Panc1 (cell line): ENCODE data around the gene CYP2C19.

Experiments
- POLR2AphosphoS5 ChIP-seq: IDR thresholded peaks from 2 replicates; pipeline ENCODE4 v1.6.1; 2012; ENCODE audit warnings: mild to moderate bottlenecking, low read depth, low read length, moderate library complexity
- SIN3A ChIP-seq: IDR thresholded peaks from 2 replicates; pipeline ENCODE4 v1.6.1; 2012; ENCODE audit warnings: low read depth, mild to moderate bottlenecking, low read length, moderate library complexity, borderline replicate concordance; ENCODE audit not compliant: insufficient read depth
- TCF7L2 ChIP-seq: IDR thresholded peaks from 2 replicates; pipeline ENCODE4 v1.6.1; 2011; ENCODE audit warnings: mild to moderate bottlenecking, low read depth, low read length, inconsistent platforms
- TF ChIP-seq, protein P1 (sequence below): fragments of 450-650 bp; IDR thresholded peaks from 2 replicates; pipeline ENCODE4 v1.5.1; 2017; ENCODE audit warnings: mild to moderate bottlenecking
- TF ChIP-seq, protein P2 (sequence below), 2 experiments: IDR thresholded peaks; 2 replicates each; pipeline ENCODE4 v1.6.1; 2011 to 2012; ENCODE audit warnings: low read depth in 2 of 2, control low read depth in 1 of 2, low read length in 1 of 2, mild to moderate bottlenecking in 1 of 2, moderate library complexity in 1 of 2; ENCODE audit not compliant: insufficient read depth in 1 of 2

DNA sequence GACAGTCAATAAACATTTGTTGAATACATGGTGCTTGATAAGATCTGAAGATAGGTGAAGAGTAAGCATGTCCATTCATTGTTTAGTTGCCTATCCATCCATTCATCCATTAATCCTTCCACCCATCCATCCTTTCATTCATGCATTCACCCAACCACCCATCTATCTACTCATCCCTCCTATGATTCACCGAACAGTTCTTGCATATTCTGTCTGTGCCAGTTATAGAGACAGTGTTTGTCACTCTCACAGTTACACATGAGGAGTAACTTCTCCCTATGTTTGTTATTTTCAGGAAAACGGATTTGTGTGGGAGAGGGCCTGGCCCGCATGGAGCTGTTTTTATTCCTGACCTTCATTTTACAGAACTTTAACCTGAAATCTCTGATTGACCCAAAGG, 90.0 kb downstream of the CYP2C19 start:
- TF ChIP-seq, protein P1, sequence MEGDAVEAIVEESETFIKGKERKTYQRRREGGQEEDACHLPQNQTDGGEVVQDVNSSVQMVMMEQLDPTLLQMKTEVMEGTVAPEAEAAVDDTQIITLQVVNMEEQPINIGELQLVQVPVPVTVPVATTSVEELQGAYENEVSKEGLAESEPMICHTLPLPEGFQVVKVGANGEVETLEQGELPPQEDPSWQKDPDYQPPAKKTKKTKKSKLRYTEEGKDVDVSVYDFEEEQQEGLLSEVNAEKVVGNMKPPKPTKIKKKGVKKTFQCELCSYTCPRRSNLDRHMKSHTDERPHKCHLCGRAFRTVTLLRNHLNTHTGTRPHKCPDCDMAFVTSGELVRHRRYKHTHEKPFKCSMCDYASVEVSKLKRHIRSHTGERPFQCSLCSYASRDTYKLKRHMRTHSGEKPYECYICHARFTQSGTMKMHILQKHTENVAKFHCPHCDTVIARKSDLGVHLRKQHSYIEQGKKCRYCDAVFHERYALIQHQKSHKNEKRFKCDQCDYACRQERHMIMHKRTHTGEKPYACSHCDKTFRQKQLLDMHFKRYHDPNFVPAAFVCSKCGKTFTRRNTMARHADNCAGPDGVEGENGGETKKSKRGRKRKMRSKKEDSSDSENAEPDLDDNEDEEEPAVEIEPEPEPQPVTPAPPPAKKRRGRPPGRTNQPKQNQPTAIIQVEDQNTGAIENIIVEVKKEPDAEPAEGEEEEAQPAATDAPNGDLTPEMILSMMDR, result no peak
- TF ChIP-seq, protein P2, sequence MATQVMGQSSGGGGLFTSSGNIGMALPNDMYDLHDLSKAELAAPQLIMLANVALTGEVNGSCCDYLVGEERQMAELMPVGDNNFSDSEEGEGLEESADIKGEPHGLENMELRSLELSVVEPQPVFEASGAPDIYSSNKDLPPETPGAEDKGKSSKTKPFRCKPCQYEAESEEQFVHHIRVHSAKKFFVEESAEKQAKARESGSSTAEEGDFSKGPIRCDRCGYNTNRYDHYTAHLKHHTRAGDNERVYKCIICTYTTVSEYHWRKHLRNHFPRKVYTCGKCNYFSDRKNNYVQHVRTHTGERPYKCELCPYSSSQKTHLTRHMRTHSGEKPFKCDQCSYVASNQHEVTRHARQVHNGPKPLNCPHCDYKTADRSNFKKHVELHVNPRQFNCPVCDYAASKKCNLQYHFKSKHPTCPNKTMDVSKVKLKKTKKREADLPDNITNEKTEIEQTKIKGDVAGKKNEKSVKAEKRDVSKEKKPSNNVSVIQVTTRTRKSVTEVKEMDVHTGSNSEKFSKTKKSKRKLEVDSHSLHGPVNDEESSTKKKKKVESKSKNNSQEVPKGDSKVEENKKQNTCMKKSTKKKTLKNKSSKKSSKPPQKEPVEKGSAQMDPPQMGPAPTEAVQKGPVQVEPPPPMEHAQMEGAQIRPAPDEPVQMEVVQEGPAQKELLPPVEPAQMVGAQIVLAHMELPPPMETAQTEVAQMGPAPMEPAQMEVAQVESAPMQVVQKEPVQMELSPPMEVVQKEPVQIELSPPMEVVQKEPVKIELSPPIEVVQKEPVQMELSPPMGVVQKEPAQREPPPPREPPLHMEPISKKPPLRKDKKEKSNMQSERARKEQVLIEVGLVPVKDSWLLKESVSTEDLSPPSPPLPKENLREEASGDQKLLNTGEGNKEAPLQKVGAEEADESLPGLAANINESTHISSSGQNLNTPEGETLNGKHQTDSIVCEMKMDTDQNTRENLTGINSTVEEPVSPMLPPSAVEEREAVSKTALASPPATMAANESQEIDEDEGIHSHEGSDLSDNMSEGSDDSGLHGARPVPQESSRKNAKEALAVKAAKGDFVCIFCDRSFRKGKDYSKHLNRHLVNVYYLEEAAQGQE (IDR thresholded peaks at IDR 0.05; ENCODE audit: insufficient read depth in 1 of 2, low read depth in 2 of 2, low read length in 1 of 2), result no peak
- TF ChIP-seq SIN3A (no peak), POLR2AphosphoS5 (no peak), TCF7L2 (no peak)
